HCT116 (cell line): ENCODE data around the gene DDX10. TPM values are rescaled to one million over a fixed set of nuclear protein-coding genes. Genes with fewer than 3 reads are reported as not detected.
"Not testable (repeated sequence)": the region's sequence is repeated elsewhere in the genome, so short reads cannot be mapped to it uniquely, and the experiment has no call there.

Experiments
- ATAC-seq: fragments of 200-7000 bp; cut with Tn5 transposase; 2 replicates; pipeline ENCODE4 v1.9.1; 2020; ENCODE audit warnings: mild to moderate bottlenecking, moderate library complexity
- BruUV-seq: library from RNA; stranded (reverse); fragments of 400-500 nt; replicated peaks from 2 replicates; lab custom pipeline; 2021; lab: Mats Ljungman, UMichigan
- CTCF ChIA-PET: fragments of 300-600 bp; sonication (Branson Sonifier 250); formaldehyde crosslinking; loops from one replicate; lab custom pipeline; 2021; ENCODE audit warnings: antibody characterized with exemption; lab: Charles Lee
- POLR2A ChIA-PET: fragments of 300-600, 350-600 bp; sonication (Branson Sonifier 250); formaldehyde crosslinking; loops from one replicate; lab custom pipeline; 2021; ENCODE audit warnings: antibody characterized with exemption; lab: Charles Lee
- RAD21 ChIA-PET, 2 experiments: fragments of 300-600 bp; sonication (Branson Sonifier 250); formaldehyde crosslinking; loops; one replicate each; lab custom pipeline; 2023; ENCODE audit warnings: low total read pairs in 2 of 2; ENCODE audit not compliant: uncharacterized antibody in 2 of 2, unreplicated experiment in 2 of 2, low non-redundant PET in 1 of 2; lab: Charles Lee
- DNase-seq: peaks from one replicate; pipeline ENCODE4 v3.0.0-alpha.2; 2010; ENCODE audit warnings: low read depth, low spot score
- H2AFZ ChIP-seq: fragments of 200-600 bp; shearing (Covaris generic), sonication (generic); 2 replicates; pipeline ENCODE4 v1.6.1; 2017; ENCODE audit warnings: low read depth, mixed run types, mixed read lengths, antibody characterized with exemption, low read length; ENCODE audit not compliant: poor library complexity, severe bottlenecking
- H3K27ac ChIP-seq: 2 replicates; pipeline ENCODE4 v1.5.1; 2012; ENCODE audit warnings: low read depth, low read length
- H3K27me3 ChIP-seq: fragments of 200-600 bp; sonication (generic); 2 replicates; pipeline ENCODE4 v1.6.1; 2016; ENCODE audit warnings: mixed run types, low read length, mixed read lengths; ENCODE audit not compliant: insufficient read depth
- H3K36me3 ChIP-seq, 2 experiments: fragments of 200-500 bp in 1 of 2; fragments of 200-600 bp in 1 of 2; sonication (Bioruptor generic) in 1 of 2; sonication (generic) in 1 of 2; 2 replicates each; pipeline versions ENCODE4 v1.5.1 to v1.6.1; 2014 to 2016; ENCODE audit warnings: low read length in 2 of 2, inconsistent platforms in 1 of 2, mixed read lengths in 1 of 2, mixed run types in 1 of 2; ENCODE audit not compliant: insufficient read depth in 2 of 2, control insufficient read depth in 1 of 2
- H3K4me1 ChIP-seq, 2 experiments: fragments of 200-600 bp in 1 of 2; sonication (generic) in 1 of 2; 2 replicates each; pipeline versions ENCODE4 v1.5.1 to v1.6.1; 2012 to 2017; ENCODE audit warnings: low read length in 2 of 2, inconsistent platforms in 1 of 2, mild to moderate bottlenecking in 1 of 2, mixed read lengths in 1 of 2, mixed run types in 1 of 2, moderate library complexity in 1 of 2; ENCODE audit not compliant: insufficient read depth in 2 of 2, control insufficient read depth in 1 of 2
- H3K4me2 ChIP-seq: fragments of 200-600 bp; sonication (generic); 2 replicates; pipeline ENCODE4 v1.6.1; 2017; ENCODE audit warnings: mixed run types, low read length, mixed read lengths
- H3K4me3 ChIP-seq, 2 experiments: fragments of 200-600 bp in 1 of 2; sonication (generic) in 1 of 2; replicated peaks in 1 of 2; 2 replicates each; pipeline ENCODE4 v1.5.1; 2011 to 2016; ENCODE audit warnings: low read length in 2 of 2, control low read depth in 1 of 2, low read depth in 1 of 2, mild to moderate bottlenecking in 1 of 2, mixed read lengths in 1 of 2, mixed run types in 1 of 2
- H3K79me2 ChIP-seq: fragments of 200-600 bp; sonication (generic); 2 replicates; pipeline ENCODE4 v1.6.1; 2017; ENCODE audit warnings: mild to moderate bottlenecking, mixed run types, low read length, moderate library complexity, mixed read lengths; ENCODE audit not compliant: insufficient read depth
- H3K9ac ChIP-seq: fragments of 200-600 bp; sonication (generic); 2 replicates; pipeline ENCODE4 v1.6.1; 2016; ENCODE audit warnings: low read length, mixed read lengths
- H3K9me2 ChIP-seq: fragments of 200-600 bp; sonication (generic), shearing (Covaris generic); 2 replicates; pipeline ENCODE4 v1.6.1; 2017; ENCODE audit warnings: mixed run types, mild to moderate bottlenecking, moderate library complexity; ENCODE audit not compliant: insufficient read depth
- H3K9me3 ChIP-seq, 2 experiments: fragments of 200-500 bp in 1 of 2; fragments of 200-600 bp in 1 of 2; sonication (Bioruptor generic) in 1 of 2; sonication (generic) in 1 of 2; 2 replicates each; pipeline ENCODE4 v1.6.1; 2014 to 2017; ENCODE audit warnings: low read length in 2 of 2, mixed read lengths in 2 of 2, inconsistent platforms in 1 of 2, low read depth in 1 of 2, mild to moderate bottlenecking in 1 of 2, mixed run types in 1 of 2, moderate library complexity in 1 of 2; ENCODE audit not compliant: control insufficient read depth in 1 of 2, insufficient read depth in 1 of 2
- H4K20me1 ChIP-seq: fragments of 200-600 bp; sonication (generic), shearing (Covaris generic); 2 replicates; pipeline ENCODE4 v1.6.1; 2017; ENCODE audit warnings: mixed run types, mild to moderate bottlenecking, moderate library complexity; ENCODE audit not compliant: insufficient read depth
- ATF3 ChIP-seq: IDR thresholded peaks from 2 replicates; pipeline ENCODE4 v1.6.1; 2012
- CEBPB ChIP-seq: IDR thresholded peaks from 2 replicates; pipeline ENCODE4 v1.6.1; 2012; ENCODE audit warnings: low read depth
- CTCF ChIP-seq, 3 experiments: fragments of 200-600 bp in 1 of 3; sonication (generic) in 1 of 3; IDR thresholded peaks in 2 of 3; conservative IDR thresholded peaks in 1 of 3; 2 replicates each; pipeline ENCODE4 v1.5.1; 2012 to 2017; ENCODE audit warnings: low read depth in 2 of 3, low read length in 2 of 3, antibody characterized with exemption in 1 of 3, borderline replicate concordance in 1 of 3, control low read depth in 1 of 3, mild to moderate bottlenecking in 1 of 3, mixed read lengths in 1 of 3, mixed run types in 1 of 3, moderate library complexity in 1 of 3; ENCODE audit not compliant: insufficient read depth in 1 of 3
- EGR1 ChIP-seq: IDR thresholded peaks from 2 replicates; pipeline ENCODE4 v1.6.1; 2012; ENCODE audit warnings: low read depth
- ELF1 ChIP-seq: IDR thresholded peaks from 2 replicates; pipeline ENCODE4 v1.6.1; 2012; ENCODE audit warnings: low read depth, borderline replicate concordance
- EZH2 ChIP-seq: fragments of 200-600 bp; sonication (generic); IDR thresholded peaks from 2 replicates; pipeline ENCODE4 v1.6.1; 2017; ENCODE audit warnings: antibody characterized with exemption, mixed run types
- FOSL1 ChIP-seq: IDR thresholded peaks from 2 replicates; pipeline ENCODE4 v1.6.1; 2012; ENCODE audit warnings: low read depth
- JUND ChIP-seq: IDR thresholded peaks from 2 replicates; pipeline ENCODE4 v1.6.1; 2012
- POLR2AphosphoS5 ChIP-seq: IDR thresholded peaks from 2 replicates; pipeline ENCODE4 v1.6.1; 2011; ENCODE audit warnings: mild to moderate bottlenecking, low read depth, low read length, moderate library complexity
- RAD21 ChIP-seq: IDR thresholded peaks from 2 replicates; pipeline ENCODE4 v1.6.1; 2012; ENCODE audit warnings: low read depth, mild to moderate bottlenecking
- SP1 ChIP-seq: IDR thresholded peaks from 2 replicates; pipeline ENCODE4 v1.6.1; 2012; ENCODE audit warnings: low read depth
- SRF ChIP-seq: IDR thresholded peaks from 2 replicates; pipeline ENCODE4 v1.6.1; 2012; ENCODE audit warnings: low read depth
- TCF7L2 ChIP-seq: IDR thresholded peaks from 2 replicates; pipeline ENCODE4 v1.7.0; 2011; ENCODE audit warnings: borderline replicate concordance, inconsistent platforms; ENCODE audit not compliant: insufficient read depth, insufficient read length; ENCODE audit errors: extremely low read depth
- YY1 ChIP-seq: IDR thresholded peaks from 2 replicates; pipeline ENCODE4 v1.6.1; 2011; ENCODE audit warnings: low read length, low read depth, moderate library complexity, mild to moderate bottlenecking; ENCODE audit not compliant: insufficient replicate concordance; ENCODE audit errors: extremely low read depth
- ZFX ChIP-seq: fragments of 450-650 bp; IDR thresholded peaks from 2 replicates; pipeline ENCODE4 v1.6.1; 2017
- ZNF274 ChIP-seq: fragments of 200-500 bp; sonication (Bioruptor generic); IDR thresholded peaks from 2 replicates; pipeline ENCODE4 v1.6.1; 2014; ENCODE audit warnings: mild to moderate bottlenecking, low read depth, low read length, inconsistent platforms
- intact Hi-C: fragments of 100-400 bp; cut with micrococcal nuclease; formaldehyde crosslinking; loops from 2 replicates; pipeline ENCODE4 v1.10.0; 2022
- total RNA-seq: library from RNA; stranded (reverse); gene quantifications from one replicate; pipeline ENCODE4 v1.2.1, GENCODE V29; 2021; ENCODE audit not compliant: unreplicated experiment
- TF ChIP-seq, protein P1 (sequence below): IDR thresholded peaks from 2 replicates; pipeline ENCODE4 v1.6.1; 2011; ENCODE audit warnings: mild to moderate bottlenecking, low read length, moderate library complexity; ENCODE audit not compliant: insufficient replicate concordance; ENCODE audit errors: extremely low read depth

DDX10 gene
- total RNA-seq, 1 experiment from 2014 or later, result 66.5 TPM

DNA sequence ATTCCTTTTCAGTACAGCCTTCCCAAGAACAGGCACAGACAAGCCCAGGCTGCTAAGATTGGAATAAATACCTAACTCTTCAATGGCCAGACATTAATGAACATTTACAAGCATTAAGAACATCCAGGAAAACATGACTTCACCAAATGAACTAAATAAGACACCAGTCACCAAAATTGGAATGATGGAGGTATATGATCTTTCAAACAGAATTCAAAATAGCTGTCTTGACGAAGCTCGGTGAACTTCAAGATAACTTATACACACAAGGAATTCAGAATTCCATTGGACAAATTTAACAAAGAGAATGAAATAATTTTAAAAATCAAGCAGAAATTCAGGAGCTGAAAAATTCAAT, 16.4 kb upstream of the DDX10 start:
- Histone ChIP-seq H3K79me2 (no peaks in the 10 kb centered on the region), H3K4me2 (no peak overlapping the region), H4K20me1 (no peaks in the 10 kb centered on the region), H3K4me1 (peaks cover 0 to 4% of the 10 kb centered on the region in 2 experiments; a peak in 2 of 4 replicates), H3K9me3 (no peaks in the 10 kb centered on the region), H2AFZ (peak overlapping the region; percentile 36), H3K9ac (no peak overlapping the region), H3K9me2 (no peaks in the 10 kb centered on the region), H3K27me3 (no peaks in the 10 kb centered on the region), H3K36me3 (no peaks in the 10 kb centered on the region), H3K27ac (no peak overlapping the region), H3K4me3 (no peak overlapping the region)
- intact Hi-C loops, result loop anchor here (1.0 to 5.0 kb wide), 5 partner anchors 56 to 530 kb away; partner anchors contain the start of genes ATM and EXPH5
- DNase-seq, result no peak
- no TSS peak for BruUV-seq
- TF ChIP-seq ELF1, result no peak
- TF ChIP-seq, protein P1, sequence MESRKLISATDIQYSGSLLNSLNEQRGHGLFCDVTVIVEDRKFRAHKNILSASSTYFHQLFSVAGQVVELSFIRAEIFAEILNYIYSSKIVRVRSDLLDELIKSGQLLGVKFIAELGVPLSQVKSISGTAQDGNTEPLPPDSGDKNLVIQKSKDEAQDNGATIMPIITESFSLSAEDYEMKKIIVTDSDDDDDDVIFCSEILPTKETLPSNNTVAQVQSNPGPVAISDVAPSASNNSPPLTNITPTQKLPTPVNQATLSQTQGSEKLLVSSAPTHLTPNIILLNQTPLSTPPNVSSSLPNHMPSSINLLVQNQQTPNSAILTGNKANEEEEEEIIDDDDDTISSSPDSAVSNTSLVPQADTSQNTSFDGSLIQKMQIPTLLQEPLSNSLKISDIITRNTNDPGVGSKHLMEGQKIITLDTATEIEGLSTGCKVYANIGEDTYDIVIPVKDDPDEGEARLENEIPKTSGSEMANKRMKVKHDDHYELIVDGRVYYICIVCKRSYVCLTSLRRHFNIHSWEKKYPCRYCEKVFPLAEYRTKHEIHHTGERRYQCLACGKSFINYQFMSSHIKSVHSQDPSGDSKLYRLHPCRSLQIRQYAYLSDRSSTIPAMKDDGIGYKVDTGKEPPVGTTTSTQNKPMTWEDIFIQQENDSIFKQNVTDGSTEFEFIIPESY, result no peak
- TF ChIP-seq EZH2, result no peak
- TF ChIP-seq ZFX, result no peak
- TF ChIP-seq EGR1, result no peak
- no peak for TF ChIP-seq FOSL1
- TF ChIP-seq RAD21, result no peak
- TF ChIP-seq CEBPB, result no peak
- no peak for TF ChIP-seq POLR2AphosphoS5
- TF ChIP-seq YY1, result no peak
- TF ChIP-seq ATF3, result no peak
- TF ChIP-seq JUND, result no peak
- TF ChIP-seq ZNF274, result no peak
- no peak for TF ChIP-seq SP1
- no peak for TF ChIP-seq SRF
- TF ChIP-seq CTCF (IDR thresholded peaks at IDR 0.05 in 2 of 3, conservative IDR thresholded peaks at IDR 0.05 in 1 of 3; ENCODE audit: borderline replicate concordance in 1 of 3, insufficient read depth in 1 of 3, low read depth in 2 of 3, low read length in 2 of 3), result no peak
- TF ChIP-seq TCF7L2, result no peak
- ATAC-seq, result no peak
- RAD21 ChIA-PET, result interaction anchor here in 1 of 2 experiments (0.6 kb wide), 1 partner anchor 97 kb away, joined by 3 read pairs; no protein-coding TSS in a partner anchor
- POLR2A ChIA-PET, result no interaction called here
- CTCF ChIA-PET, result interaction anchor here (0.7 to 2.7 kb wide), 5 partner anchors 8 to 640 kb away, joined by 3 to 23 read pairs (median 6); partner anchors contain the start of genes ATM, CUL5 and NPAT

GRCh38 chr11:108654100-108654499, 10.8 kb upstream of the DDX10 start:
- H3K4me1 ChIP-seq, H3K27ac ChIP-seq, H3K79me2 ChIP-seq, H4K20me1 ChIP-seq, H3K9me3 ChIP-seq, DNase-seq, H3K4me2 ChIP-seq, POLR2A ChIA-PET, H3K4me3 ChIP-seq, ATAC-seq, BruUV-seq, H2AFZ ChIP-seq, H3K27me3 ChIP-seq, H3K9ac ChIP-seq, H3K9me2 ChIP-seq, H3K36me3 ChIP-seq: not testable (repeated sequence)
- RAD21 ChIA-PET, result interaction anchor here in 1 of 2 experiments (0.6 kb wide), 1 partner anchor 61 kb away, joined by 3 read pairs; the partner anchor contains the start of gene EXPH5
- intact Hi-C loops, result loop anchor here (2.0 to 10.0 kb wide), 3 partner anchors 537 to 1089 kb away; partner anchors contain the start of genes ALKBH8 and CUL5
- CTCF ChIA-PET, result interaction anchor here (3.1 kb wide), 1 partner anchor 536 kb away, joined by 20 read pairs; no protein-coding TSS in a partner anchor
